HG03095 (cell line): ENCODE data around the gene TRIO.

Experiments
- ATAC-seq: cut with Tn5 transposase; IDR thresholded peaks from one replicate; pipeline ENCODE4 v1.9.1; 2021; ENCODE audit warnings: moderate library complexity; ENCODE audit not compliant: unreplicated experiment

Gene TRIO

DNA sequence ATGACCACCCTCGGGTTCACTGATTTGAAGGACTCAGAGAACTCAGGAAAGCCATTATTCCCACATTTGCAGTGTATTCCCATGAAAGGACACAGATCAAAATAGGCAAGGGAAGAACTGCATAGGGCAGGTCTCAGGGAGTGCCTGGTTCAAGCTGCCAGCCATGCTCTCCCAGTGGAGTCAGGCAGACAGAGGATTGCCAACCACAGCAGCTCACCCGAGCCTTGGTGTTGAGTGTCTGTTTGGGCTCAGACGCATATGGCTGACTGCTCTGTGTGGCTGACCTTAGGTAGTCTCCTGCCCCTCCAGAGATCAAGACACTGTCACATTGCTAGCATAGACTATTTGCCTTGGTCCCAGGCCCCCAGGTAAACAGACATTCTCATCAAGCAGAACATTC is 322.6 kb downstream of the TRIO start:
- ATAC-seq = no peak

GRCh38 chr5:14467251-14467650 is 324.1 kb downstream of the TRIO start:
- no peak for ATAC-seq

GRCh38 chr5:14467886-14468285 is 324.7 kb downstream of the TRIO start:
- ATAC-seq = no peak

DNA sequence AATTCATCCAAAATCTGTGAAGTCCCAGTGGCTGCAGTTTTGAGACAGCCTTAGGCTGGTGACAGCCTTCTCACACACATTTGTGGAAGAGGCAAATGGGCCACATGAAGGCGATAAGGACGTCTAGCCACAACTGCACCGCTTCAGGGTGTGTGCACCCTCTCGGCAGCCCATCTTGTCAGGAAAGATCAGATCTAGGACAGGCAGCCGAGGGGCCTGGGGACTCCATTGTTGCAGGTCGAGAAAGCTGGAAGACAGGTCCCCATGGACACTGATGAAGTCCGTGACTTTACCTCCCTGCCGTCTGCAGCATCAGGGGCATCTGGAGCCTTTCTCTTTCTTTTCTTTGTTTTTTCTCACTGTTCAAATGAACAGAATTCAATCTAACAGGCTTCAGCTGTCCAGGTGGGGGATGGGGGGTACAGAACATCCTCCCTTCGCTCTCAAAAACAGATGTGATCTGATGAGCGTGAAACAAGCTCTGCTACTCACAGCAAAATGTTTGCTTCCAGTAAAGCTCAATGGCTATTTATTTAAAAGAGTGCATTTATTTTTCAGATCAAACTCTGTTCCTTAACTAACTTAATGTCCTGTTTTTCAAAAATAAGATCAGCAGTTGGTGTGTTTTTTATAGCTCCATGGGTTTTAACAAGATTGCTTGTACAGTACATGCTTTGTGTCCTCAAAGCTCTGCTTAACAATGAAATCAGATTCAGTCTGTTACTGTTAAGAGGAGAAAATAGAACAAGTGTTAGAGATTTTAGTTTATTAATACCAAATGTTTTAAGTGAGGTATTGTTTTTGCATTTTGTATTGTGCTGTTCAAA is 326.6 kb downstream of the TRIO start:
- ATAC-seq = no peak

GRCh38 chr5:14471507-14471906 is 328.4 kb downstream of the TRIO start:
- no peak for ATAC-seq

DNA sequence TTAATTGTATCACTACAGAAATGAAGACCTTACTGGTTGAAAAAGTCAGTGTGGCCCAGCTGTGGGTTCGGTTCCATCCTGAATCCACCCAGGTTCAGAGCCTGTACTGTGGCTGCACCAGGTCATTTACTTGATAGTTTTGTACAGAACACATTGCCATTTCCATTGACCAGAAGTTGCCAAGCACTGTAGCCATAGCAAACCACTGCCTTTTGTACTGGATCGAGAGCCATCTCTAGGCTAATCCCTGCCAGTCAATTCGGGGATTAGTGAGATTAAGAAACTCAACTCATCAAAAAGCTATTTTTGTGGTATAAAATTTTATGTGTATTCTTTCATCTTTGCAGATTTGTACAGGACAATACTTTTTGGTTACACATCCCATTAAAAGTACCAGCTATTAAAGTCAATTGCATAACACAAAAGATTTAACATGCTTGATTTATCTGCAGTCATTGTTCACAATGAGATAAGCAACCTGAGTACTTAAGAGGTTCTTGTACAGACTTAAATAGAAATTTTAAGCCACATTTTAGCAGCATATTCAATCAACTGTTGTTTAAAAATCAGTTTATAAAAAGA is 329.9 kb downstream of the TRIO start:
- no peak for ATAC-seq

DNA sequence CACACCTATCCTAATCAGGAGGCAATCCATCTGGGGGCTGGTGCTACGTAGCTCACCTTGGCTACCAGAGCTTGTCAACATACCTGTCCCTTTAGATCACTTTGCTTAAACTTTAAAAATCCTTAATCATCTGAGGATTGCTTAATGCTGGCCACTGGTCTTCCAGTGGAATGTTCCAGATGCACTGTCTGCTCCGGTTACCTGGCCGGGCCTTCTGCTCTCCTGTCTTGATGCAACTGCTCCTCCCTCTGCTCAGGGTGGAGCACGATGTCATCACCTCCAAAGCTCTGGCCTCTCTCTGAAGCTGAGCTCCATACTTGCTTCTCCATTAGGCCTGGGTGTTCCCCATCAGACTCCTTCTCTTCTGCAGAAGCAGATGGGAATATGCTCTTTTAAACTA is 331.9 kb downstream of the TRIO start:
- ATAC-seq = no peak

DNA sequence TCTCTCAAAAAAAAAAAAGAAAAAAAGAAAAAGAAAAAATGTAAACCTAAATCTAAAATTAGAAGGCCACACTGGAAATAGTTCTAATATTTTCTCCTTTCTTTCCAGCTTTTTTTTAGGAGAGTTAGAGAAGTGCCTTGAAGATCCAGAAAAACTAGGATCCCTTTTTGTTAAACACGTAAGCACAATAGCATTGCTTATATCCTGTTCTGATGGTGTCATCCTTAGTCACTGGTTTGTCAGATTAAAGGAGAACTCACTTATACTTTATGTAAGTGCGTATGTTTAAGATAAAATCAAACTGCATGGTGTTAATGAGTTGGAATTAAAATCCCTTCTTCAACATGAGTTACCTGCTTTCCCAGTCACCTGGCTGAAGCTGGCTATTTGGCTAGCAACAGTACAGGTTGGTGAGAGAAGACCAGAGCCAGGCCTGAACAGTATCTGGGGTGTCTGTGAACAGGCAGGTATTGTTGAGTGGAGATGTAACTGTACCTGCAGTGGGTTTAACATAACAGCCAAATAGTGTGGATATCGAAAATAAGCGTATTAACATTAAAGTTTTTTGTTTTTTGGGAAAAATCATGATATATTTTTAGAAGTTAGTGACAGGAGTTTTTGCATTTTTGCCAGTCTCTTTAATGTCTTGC is 333.8 kb downstream of the TRIO start:
- no peak for ATAC-seq

DNA sequence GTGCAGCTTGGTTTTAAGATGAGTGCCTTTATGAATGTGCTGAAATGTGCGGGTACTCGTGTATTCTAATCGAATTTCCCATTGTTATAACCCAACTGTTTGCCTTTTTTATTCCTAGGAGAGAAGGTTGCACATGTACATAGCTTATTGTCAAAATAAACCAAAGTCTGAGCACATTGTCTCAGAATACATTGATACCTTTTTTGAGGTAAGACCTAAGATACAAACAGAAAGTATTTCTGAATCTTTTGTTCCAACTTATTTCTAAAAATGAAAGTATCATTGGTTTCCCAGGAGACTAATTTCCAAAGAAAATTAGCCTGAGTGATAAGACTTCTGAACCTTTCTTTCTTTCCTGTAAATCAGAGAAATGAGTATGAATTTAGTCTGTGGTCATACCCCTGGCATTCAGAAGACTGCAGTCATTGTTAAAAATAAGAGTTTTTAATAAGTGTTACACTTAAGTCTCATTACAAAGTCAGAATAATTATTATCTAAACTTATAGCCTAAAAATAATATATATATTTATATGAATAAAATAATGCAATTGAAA is 336.1 kb downstream of the TRIO start:
- ATAC-seq = no peak

DNA sequence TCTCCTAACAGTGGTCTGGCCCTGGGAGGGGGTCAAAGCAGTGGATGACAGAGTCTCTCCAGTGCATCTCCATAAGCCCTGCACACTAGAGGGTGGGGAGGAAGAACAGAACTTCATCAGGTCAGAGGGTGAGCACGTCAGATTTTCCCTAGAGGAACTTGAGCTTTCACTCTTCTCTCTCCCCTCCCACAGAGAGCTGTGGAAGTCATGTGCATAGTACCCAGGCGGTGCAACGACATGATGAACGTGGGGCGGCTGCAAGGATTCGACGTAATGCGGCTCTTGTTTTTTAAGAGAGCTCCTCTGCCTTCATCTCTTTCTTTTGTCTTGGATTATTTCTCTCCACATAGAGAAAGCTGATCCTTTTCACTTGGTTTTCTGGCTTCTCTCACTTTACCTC is 338.2 kb downstream of the TRIO start:
- no peak for ATAC-seq

GRCh38 chr5:14482085-14482484 is 338.9 kb downstream of the TRIO start:
- no peak for ATAC-seq

GRCh38 chr5:14483504-14484157 is 340.5 kb downstream of the TRIO start:
- ATAC-seq = no peak

DNA sequence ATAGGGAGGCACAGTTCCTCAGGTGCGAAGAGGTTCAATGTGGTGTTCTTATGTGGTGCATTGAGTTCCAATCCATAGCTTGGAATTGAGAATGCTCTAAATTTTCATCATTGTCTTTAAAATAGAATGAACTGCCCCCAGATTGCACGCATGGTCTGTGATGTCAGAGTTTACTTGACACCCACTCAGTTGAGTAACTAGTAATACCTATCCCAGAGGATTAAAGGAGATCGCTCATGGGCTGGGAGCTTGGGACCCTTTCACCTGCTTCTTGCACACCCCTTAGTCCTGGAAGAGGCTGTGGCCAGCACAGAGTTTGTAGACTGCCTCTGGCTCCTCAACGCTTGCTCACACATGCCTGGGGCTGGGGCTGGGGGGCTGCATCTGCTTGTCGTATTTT is 343.3 kb downstream of the TRIO start:
- ATAC-seq = no peak

- ATAC-seq = no peak
These were observed 344.1 kb downstream of the TRIO start for GRCh38 chr5:14486996-14487896.

- ATAC-seq = no peak
These were observed 344.9 kb downstream of the TRIO start for GRCh38 chr5:14487897-14488570.

DNA sequence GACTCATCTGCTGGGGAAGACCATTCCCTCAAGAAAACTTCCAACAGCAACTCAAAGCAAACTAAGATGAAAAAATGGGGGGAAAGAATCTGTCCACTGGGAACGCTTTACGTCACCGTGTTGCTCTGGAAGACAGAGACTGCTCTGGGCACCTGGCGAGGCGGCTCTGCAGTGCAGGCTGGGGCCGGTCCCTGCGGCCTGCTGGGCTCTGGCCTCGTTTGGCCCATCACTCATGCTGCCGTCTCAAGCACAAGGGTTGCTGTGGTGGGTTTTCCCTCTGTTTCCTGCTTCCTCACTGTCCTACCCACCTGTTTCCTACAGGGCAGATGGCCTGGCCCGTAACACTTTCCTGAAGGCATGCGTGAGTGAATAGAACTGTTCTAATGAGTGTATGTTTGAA is 345.6 kb downstream of the TRIO start:
- no peak for ATAC-seq

DNA sequence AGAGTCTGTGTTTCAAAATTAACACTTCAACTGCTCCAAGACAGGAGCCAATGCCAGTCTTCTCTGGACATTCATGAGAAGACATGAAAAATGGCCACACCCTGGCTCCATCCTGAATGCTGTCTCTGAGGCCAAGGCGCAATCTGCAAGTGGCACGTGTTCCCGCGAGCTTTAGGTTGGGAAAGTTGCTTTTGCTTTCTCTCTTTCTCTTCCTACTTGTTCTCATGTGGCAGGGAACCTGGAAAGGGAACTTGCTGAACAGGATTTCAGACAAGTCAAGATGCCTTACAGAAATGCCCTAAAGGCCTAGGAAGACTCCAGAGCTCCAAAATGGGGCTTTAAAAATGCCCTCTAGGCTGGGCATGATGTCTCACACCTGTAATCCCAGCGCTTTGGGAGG is 346.5 kb downstream of the TRIO start:
- no peak for ATAC-seq

DNA sequence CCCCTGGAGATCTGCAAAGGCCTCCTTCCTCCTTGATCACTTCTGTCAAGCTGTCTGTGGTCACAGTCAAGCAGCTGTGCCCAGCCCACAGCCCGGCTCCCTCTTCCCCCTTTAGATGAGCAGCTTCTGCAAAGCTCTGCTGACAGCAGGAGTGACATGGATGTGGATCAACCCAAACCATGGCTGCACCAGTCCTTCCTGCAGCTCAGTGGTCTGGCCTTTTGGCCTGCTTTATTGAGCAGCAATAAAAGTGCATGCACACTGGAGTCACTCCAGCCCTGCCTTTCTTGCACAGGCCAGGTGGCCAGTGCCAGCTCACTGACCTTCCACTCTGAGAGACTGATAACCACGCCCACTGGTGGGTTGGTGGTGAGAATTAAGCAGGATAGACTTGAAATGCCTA is 347.2 kb downstream of the TRIO start:
- ATAC-seq = no peak

GRCh38 chr5:14491015-14491915 is 348.1 kb downstream of the TRIO start:
- ATAC-seq = no peak
